ENCODE measurements around the gene SMIM45.

Gene SMIM45

DNA sequence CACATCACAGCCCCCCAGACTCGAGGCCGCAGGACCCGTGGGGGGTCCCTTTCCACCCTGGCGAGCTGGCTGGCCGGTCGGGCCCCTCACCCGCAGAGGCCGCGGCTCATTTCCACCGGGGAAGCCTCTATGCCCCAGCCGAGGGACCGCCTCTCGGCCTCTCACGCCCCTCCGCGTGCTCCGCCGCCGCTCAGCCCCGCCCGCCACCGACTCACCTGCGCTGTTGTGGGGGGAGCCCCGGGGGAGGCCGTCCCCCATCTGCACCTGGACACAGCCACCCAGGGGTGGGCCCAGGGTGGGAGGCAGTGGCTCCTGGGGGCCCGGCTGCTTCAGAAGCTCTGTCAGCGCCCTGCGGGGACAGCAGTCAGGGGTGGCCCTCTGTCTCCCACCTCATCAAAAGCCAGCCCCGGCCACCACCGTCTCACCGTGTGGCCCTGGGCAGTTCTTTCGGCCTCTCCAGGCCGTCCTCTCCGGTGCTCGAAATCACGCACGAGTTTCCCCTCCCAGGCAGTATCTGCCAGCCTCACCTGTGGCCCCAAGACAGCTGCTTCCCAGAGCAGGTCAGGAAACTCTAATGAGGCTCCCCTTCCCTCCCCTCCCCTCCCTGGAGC is 40.8 kb upstream of the SMIM45 start:
- TF ChIP-seq, protein P1, sequence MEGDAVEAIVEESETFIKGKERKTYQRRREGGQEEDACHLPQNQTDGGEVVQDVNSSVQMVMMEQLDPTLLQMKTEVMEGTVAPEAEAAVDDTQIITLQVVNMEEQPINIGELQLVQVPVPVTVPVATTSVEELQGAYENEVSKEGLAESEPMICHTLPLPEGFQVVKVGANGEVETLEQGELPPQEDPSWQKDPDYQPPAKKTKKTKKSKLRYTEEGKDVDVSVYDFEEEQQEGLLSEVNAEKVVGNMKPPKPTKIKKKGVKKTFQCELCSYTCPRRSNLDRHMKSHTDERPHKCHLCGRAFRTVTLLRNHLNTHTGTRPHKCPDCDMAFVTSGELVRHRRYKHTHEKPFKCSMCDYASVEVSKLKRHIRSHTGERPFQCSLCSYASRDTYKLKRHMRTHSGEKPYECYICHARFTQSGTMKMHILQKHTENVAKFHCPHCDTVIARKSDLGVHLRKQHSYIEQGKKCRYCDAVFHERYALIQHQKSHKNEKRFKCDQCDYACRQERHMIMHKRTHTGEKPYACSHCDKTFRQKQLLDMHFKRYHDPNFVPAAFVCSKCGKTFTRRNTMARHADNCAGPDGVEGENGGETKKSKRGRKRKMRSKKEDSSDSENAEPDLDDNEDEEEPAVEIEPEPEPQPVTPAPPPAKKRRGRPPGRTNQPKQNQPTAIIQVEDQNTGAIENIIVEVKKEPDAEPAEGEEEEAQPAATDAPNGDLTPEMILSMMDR (IDR thresholded peaks at IDR 0.05), result no peak
- DNase-seq, result no peak
- H3K9me3 ChIP-seq, result no peaks in the 10 kb centered on the region

DNA sequence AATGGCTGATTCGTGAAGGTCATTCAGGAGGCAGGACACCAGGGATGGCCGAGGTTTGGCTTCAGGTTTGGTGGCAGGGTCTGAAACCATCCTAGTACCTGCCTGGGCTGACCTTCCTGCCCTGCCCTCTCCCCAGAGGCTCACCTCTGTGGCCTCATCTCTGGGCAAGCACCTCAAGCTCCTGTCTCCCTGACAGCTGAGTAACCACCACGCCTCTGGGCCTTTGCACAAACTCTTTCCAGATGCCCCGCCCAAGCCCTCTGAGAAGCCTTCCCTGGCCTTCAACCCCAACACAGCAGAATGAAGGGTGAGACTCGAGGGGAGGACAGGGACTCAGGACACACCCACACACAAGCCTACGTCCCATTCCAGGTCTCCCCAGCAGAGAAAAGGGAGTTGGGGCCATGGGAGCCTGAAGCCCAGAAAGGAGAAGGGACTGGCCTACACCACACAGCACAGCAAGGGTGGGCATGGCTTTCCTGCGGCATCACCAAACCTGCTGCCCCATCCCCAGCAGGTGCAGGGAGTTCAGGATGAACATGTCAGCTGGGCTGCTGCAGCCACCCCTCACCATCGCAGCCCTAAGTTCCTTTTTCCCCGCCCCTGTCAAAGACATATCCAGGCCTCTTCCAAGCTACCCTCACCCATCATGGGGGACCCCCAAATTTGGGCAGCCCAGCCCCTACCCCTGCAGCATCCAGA is 39.5 kb upstream of the SMIM45 start:
- TF ChIP-seq, protein P1 (IDR thresholded peaks at IDR 0.05), result no peak
- Histone ChIP-seq H3K4me3 (no peak overlapping the region), H3K9me3 (no peaks in the 10 kb centered on the region), H3K4me1 (ENCODE audit: low read depth) (peaks cover 29% of the 10 kb centered on the region), H3K36me3 (ENCODE audit: low read depth) (no peaks in the 10 kb centered on the region)
- DNase-seq, result no peak
- ATAC-seq, result no peak
- intact Hi-C loops (cut with DNase I, micrococcal nuclease), result no loop called here

More for the DNA sequence above, 40.8 kb upstream of the SMIM45 start:
- intact Hi-C loops (cut with DNase I, micrococcal nuclease), result no loop called here
- H3K36me3 ChIP-seq (ENCODE audit: low read depth), result no peaks in the 10 kb centered on the region
- peaks cover 29% of the 10 kb centered on the region for H3K4me1 ChIP-seq (ENCODE audit: low read depth)
- no peak for ATAC-seq
- no peak overlapping the region for H3K4me3 ChIP-seq

DNA sequence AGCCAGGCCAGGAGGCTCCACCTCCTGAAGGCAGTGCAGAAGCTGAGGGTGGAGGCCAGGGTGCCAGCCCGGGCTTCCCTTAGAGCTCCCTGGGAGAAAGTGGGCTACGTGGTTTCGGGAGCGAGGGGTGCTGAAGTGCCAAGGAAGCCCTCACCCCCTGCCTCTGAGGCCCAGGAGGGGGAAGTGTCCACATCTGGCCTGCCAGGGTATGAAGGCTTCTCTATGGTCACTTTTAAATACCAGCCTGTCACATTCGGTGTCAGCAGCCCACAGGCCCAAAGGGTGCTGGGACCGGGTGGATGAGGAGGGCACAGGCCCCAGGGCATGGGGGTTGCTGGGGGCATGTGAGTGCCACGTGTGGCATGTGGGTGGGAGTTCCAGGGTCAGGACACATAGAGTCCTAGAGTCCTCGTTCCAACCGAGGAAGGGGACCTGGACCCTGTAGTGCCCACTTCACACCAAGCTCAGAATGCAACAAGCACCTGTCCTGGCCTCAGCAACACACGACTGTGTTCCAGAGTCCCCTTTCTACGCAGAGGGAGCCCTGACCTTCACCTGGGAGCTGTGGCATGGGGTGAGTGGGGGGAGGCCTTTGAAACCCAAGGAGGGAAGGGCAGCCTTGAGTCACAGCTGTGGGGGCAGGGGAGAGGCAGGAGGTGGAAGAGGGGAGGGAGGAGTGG is 38.8 kb upstream of the SMIM45 start:
- DNase-seq, result no peak
- H3K9me3 ChIP-seq, result no peaks in the 10 kb centered on the region
- intact Hi-C loops (cut with DNase I, micrococcal nuclease), result no loop called here
- peaks cover 30% of the 10 kb centered on the region for H3K4me1 ChIP-seq (ENCODE audit: low read depth)
- H3K4me3 ChIP-seq, result no peak overlapping the region
- TF ChIP-seq, protein P1 (IDR thresholded peaks at IDR 0.05), result no peak
- no peaks in the 10 kb centered on the region for H3K36me3 ChIP-seq (ENCODE audit: low read depth)
- ATAC-seq, result no peak

DNA sequence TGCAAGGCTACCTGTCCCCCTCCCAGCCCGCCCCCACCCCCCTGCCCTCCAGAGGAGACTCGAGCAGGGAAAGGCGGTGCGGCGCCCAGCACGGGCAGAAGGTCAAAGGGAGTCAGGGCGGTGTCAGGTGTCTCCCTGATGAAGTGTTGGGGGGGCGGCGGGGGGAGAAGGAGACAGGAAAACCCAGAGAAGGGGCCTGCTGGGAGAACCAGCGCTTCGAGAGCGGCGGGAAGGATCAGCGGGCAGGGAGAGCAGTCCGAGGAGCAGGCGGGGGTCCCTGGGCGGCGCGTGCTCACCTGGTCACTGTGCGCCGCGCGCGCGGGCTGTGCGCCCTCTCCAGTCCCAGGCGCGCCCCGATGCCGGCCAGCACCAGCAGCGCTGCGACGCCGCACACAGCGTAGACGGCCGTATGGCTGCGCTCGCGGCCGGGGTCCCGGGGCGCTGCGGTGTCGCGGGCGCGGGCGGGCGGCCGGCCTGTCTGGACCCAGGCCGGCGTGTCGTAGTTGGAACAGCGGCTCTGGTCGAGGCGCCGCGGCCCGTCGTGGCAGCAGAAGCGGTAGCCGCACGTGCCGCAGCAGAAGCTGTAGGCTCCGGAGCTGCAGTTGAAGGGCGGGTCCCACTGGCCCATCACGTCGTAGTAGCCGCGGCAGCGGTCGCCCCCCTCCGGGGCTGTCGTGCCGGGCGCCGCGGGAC is 38.0 kb upstream of the SMIM45 start:
- H3K4me3 ChIP-seq, result no peak overlapping the region
- TF ChIP-seq, protein P1 (IDR thresholded peaks at IDR 0.05), result no peak
- DNase-seq (no peak), ATAC-seq (no peak)
- no peaks in the 10 kb centered on the region for H3K9me3 ChIP-seq
- no peaks in the 10 kb centered on the region for H3K36me3 ChIP-seq (ENCODE audit: low read depth)
- intact Hi-C loops (cut with DNase I, micrococcal nuclease), result no loop called here
- H3K4me1 ChIP-seq (ENCODE audit: low read depth), result peaks cover 37% of the 10 kb centered on the region

DNA sequence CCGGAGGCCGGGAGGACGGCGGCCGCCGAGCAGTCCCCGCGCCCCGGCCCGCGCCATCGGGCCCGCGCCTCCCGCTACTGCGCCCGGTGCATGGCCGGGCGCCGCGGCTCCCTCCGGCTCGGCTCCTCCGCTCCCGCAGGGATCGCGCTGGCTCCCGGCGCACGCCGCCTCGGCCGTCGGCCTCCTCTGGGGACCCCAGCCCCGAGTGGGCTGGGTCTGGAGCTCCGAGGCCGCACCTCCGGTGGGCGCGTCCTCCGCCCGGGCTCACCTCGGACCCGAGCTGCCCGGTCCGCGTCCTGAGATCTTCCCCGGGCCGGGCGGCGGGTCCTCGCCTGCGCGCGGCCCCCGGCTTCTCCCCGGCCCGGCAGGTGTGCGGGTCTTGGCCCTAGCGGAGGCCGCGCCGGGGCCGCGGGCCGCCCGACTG is 37.3 kb upstream of the SMIM45 start:
- no peak for DNase-seq
- TF ChIP-seq, protein P1 (IDR thresholded peaks at IDR 0.05), result no peak
- ATAC-seq, result peak; percentile 5
- H3K4me3 ChIP-seq, result no peak overlapping the region
- peaks cover 40% of the 10 kb centered on the region for H3K4me1 ChIP-seq (ENCODE audit: low read depth)
- intact Hi-C loops (cut with DNase I, micrococcal nuclease), result no loop called here
- no peaks in the 10 kb centered on the region for H3K9me3 ChIP-seq
- H3K36me3 ChIP-seq (ENCODE audit: low read depth), result no peaks in the 10 kb centered on the region
